DND-41 (cell line): Measurements from ENCODE around the gene ACSS3.

Experiments used
- ATAC-seq: fragments of 200-7000 bp; cut with Tn5 transposase; 3 replicates; pipeline ENCODE4 v1.9.1; 2021; ENCODE audit warnings: low read depth; ENCODE audit not compliant: insufficient read depth
- DNase-seq: peaks from one replicate; pipeline ENCODE4 v3.0.0-alpha.2; 2020
- H2AFZ ChIP-seq: 2 replicates; pipeline ENCODE4 v1.6.0; 2012; ENCODE audit warnings: low read depth, low read length
- H3K27ac ChIP-seq: 2 replicates; pipeline ENCODE4 v1.5.1; 2012; ENCODE audit warnings: low read length, inconsistent platforms
- H3K27me3 ChIP-seq: fragments of 200-600 bp; sonication (generic); 2 replicates; pipeline ENCODE4 v1.6.0; 2012; ENCODE audit warnings: low read length, mild to moderate bottlenecking, inconsistent platforms; ENCODE audit not compliant: insufficient read depth, poor library complexity
- H3K36me3 ChIP-seq: 2 replicates; pipeline ENCODE4 v1.5.1; 2012; ENCODE audit warnings: low read length, inconsistent platforms; ENCODE audit not compliant: insufficient read depth
- H3K4me1 ChIP-seq: 2 replicates; pipeline ENCODE4 v1.5.1; 2012; ENCODE audit warnings: mild to moderate bottlenecking, low read length; ENCODE audit not compliant: insufficient read depth
- H3K4me2 ChIP-seq: 2 replicates; pipeline ENCODE4 v1.6.0; 2012; ENCODE audit warnings: mild to moderate bottlenecking, moderate library complexity, low read length, inconsistent platforms; ENCODE audit not compliant: insufficient read depth
- H3K4me3 ChIP-seq, 2 experiments: fragments of 200-600 bp in 1 of 2; shearing (Covaris generic) in 1 of 2; 2 replicates each; pipeline ENCODE4 v1.5.1; 2012 to 2016; ENCODE audit warnings: inconsistent platforms in 2 of 2, low read length in 2 of 2, mild to moderate bottlenecking in 2 of 2, low read depth in 1 of 2, moderate library complexity in 1 of 2
- H3K79me2 ChIP-seq: 2 replicates; pipeline ENCODE4 v1.6.0; 2012; ENCODE audit warnings: low read length, inconsistent platforms; ENCODE audit not compliant: insufficient read depth
- H3K9ac ChIP-seq: 2 replicates; pipeline ENCODE4 v1.6.0; 2012; ENCODE audit warnings: low read depth, mild to moderate bottlenecking, inconsistent platforms, low read length, moderate library complexity
- H3K9me3 ChIP-seq: 2 replicates; pipeline ENCODE4 v1.5.1; 2012; ENCODE audit warnings: low read length, moderate library complexity, mild to moderate bottlenecking, inconsistent platforms; ENCODE audit not compliant: insufficient read depth, severe bottlenecking
- H4K20me1 ChIP-seq: 2 replicates; pipeline ENCODE4 v1.6.0; 2012; ENCODE audit warnings: low read length; ENCODE audit not compliant: insufficient read depth
- EZH2 ChIP-seq: IDR thresholded peaks from 3 replicates; pipeline ENCODE4 v1.6.1; 2012; ENCODE audit warnings: borderline replicate concordance, low read depth, mild to moderate bottlenecking, moderate library complexity, low read length, inconsistent platforms; ENCODE audit not compliant: severe bottlenecking
- TF ChIP-seq, protein P1 (sequence below): IDR thresholded peaks from 2 replicates; pipeline ENCODE4 v1.5.1; 2012; ENCODE audit warnings: borderline replicate concordance, low read length, moderate library complexity, mild to moderate bottlenecking; ENCODE audit not compliant: poor library complexity, severe bottlenecking; ENCODE audit errors: extremely low read depth

ACSS3 gene

DNA sequence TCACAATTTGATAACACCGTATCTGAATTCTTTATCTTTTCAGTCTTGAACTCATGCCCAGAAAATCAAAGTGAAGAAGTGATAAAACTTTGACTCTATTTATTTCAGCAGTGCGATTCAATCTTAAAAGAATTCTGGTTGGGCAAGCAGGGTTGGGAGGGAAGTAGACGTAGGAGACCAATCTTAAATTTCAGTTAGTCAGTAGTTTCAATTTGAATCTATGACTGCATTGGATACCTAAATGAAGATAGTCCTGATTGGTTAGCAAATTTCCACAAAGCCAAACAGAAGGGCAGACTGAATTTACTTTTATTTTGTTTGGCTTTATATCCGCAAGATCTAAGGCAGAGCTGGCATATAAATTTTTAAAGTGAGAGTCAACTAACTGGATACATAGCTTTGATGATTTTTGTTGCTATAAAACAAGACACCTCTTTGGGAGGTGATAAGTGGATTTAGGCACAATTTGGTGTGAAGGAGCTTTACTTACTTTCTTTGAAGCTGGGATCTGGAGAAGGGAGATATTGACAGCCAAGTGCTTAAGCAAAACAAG lies 2.6 kb downstream of the ACSS3 start:
- Histone ChIP-seq H4K20me1 (no peaks in the 10 kb centered on the region), H3K9ac (no peak overlapping the region), H2AFZ (no peak overlapping the region), H3K27ac (no peak overlapping the region), H3K36me3 (no peaks in the 10 kb centered on the region), H3K4me3 (no peak overlapping the region), H3K4me2 (no peak overlapping the region), H3K27me3 (no peaks in the 10 kb centered on the region), H3K4me1 (no peaks in the 10 kb centered on the region), H3K79me2 (no peaks in the 10 kb centered on the region), H3K9me3 (no peaks in the 10 kb centered on the region)
- DNase-seq (no peak), ATAC-seq (no peak)
- TF ChIP-seq, protein P1, sequence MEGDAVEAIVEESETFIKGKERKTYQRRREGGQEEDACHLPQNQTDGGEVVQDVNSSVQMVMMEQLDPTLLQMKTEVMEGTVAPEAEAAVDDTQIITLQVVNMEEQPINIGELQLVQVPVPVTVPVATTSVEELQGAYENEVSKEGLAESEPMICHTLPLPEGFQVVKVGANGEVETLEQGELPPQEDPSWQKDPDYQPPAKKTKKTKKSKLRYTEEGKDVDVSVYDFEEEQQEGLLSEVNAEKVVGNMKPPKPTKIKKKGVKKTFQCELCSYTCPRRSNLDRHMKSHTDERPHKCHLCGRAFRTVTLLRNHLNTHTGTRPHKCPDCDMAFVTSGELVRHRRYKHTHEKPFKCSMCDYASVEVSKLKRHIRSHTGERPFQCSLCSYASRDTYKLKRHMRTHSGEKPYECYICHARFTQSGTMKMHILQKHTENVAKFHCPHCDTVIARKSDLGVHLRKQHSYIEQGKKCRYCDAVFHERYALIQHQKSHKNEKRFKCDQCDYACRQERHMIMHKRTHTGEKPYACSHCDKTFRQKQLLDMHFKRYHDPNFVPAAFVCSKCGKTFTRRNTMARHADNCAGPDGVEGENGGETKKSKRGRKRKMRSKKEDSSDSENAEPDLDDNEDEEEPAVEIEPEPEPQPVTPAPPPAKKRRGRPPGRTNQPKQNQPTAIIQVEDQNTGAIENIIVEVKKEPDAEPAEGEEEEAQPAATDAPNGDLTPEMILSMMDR, result no peak

GRCh38 chr12:81081726-81082125 lies 3.8 kb downstream of the ACSS3 start:
- no peaks in the 10 kb centered on the region for H3K4me1 ChIP-seq
- no peak for ATAC-seq
- H2AFZ ChIP-seq, result no peak overlapping the region
- no peak overlapping the region for H3K9ac ChIP-seq
- H3K9me3 ChIP-seq, result no peaks in the 10 kb centered on the region
- H4K20me1 ChIP-seq, result no peaks in the 10 kb centered on the region
- no peaks in the 10 kb centered on the region for H3K79me2 ChIP-seq
- no peak overlapping the region for H3K4me2 ChIP-seq
- no peaks in the 10 kb centered on the region for H3K36me3 ChIP-seq
- no peaks in the 10 kb centered on the region for H3K27me3 ChIP-seq
- no peak overlapping the region for H3K4me3 ChIP-seq
- TF ChIP-seq, protein P1, result no peak
- TF ChIP-seq EZH2, result no peak
- no peak for DNase-seq
- no peak overlapping the region for H3K27ac ChIP-seq

DNA sequence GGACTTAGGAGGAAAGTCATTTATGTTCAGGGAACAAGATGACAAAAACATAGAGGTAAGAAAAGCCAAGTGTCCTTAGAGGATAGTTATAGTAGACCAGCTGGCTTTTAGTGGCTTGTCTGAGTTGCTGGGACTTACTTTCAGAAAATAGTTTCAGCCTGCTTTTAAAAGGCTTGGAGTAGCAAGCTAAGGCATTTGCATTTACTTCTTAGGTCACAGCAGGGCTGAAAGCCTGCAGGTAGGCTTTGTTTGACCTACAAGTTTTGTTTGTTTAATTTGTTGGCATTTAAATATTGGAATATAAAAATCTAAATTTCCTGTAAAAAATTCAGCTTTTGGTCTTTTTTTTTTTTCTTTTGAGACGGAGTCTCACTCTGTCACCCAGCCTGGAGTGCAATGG lies 5.1 kb downstream of the ACSS3 start:
- H3K27ac ChIP-seq, result no peak overlapping the region
- H3K36me3 ChIP-seq, result no peaks in the 10 kb centered on the region
- no peak overlapping the region for H3K4me2 ChIP-seq
- no peaks in the 10 kb centered on the region for H3K4me1 ChIP-seq
- no peak overlapping the region for H3K4me3 ChIP-seq
- no peak overlapping the region for H3K9ac ChIP-seq
- ATAC-seq (no peak), DNase-seq (no peak)
- H3K27me3 ChIP-seq, result no peaks in the 10 kb centered on the region
- no peaks in the 10 kb centered on the region for H4K20me1 ChIP-seq
- no peak for TF ChIP-seq EZH2
- TF ChIP-seq, protein P1, result no peak
- no peak overlapping the region for H2AFZ ChIP-seq
- no peaks in the 10 kb centered on the region for H3K79me2 ChIP-seq
- H3K9me3 ChIP-seq, result no peaks in the 10 kb centered on the region
